Measurements from ENCODE around the gene ATP5F1D. TPM values are rescaled to one million over a fixed set of nuclear protein-coding genes. Genes with fewer than 3 reads are reported as not detected.

The ATP5F1D gene
- total RNA-seq, 1 donor from 2014 or later = 7.1 TPM

GRCh38 chr19:1238369-1239303, 2.9 kb upstream of the ATP5F1D start:
- H3F3A ChIP-seq (ENCODE audit: low read depth) = peaks cover 32% of the 10 kb centered on the region
- Mint-ChIP-seq H3K9me3 (no peaks in the 10 kb centered on the region), H3K27ac (peak overlapping the region; percentile 88), H3K4me1 (peaks cover 29% of the 10 kb centered on the region), H3K4me3 (peak overlapping the region; percentile 89), H3K36me3 (no peaks in the 10 kb centered on the region), H3K27me3 (ENCODE audit: insufficient read depth, low read depth) (peaks cover 10% of the 10 kb centered on the region)
- H3K9me3 ChIP-seq (ENCODE audit: low read depth) = no peaks in the 10 kb centered on the region
- H3K4me2 ChIP-seq = peak overlapping the region; percentile 76
- H3K9ac ChIP-seq = no peak overlapping the region
- TF ChIP-seq EZH2phosphoT487 (IDR thresholded peaks at IDR 0.05) (no peak), EZH2 (IDR thresholded peaks at IDR 0.05) (no peak), CTCF (IDR thresholded peaks at IDR 0.05) (no peak)
- H4K20me1 ChIP-seq (ENCODE audit: low read depth) = peaks cover 8% of the 10 kb centered on the region
- peaks cover 13% of the 10 kb centered on the region for H3K4me1 ChIP-seq
- H3K36me3 ChIP-seq = no peaks in the 10 kb centered on the region
- no peak overlapping the region for H2AFZ ChIP-seq (replicated peaks)
- H3K27ac ChIP-seq = no peak overlapping the region
- no peak for DNase-seq (ENCODE audit: low spot score)
- peaks cover 7% of the 10 kb centered on the region for H3K27me3 ChIP-seq
- peaks cover 20% of the 10 kb centered on the region for H3K79me2 ChIP-seq (ENCODE audit: low read depth)
- H3K4me3 ChIP-seq = peak overlapping the region; percentile 52

- Histone ChIP-seq H4K20me1 (ENCODE audit: low read depth) (peaks cover 14% of the 10 kb centered on the region), H3K9ac (no peak overlapping the region), H3K4me1 (peaks cover 13% of the 10 kb centered on the region), H3F3A (ENCODE audit: low read depth) (peaks cover 34% of the 10 kb centered on the region), H3K36me3 (no peaks in the 10 kb centered on the region), H3K4me3 (peak overlapping the region; percentile 52), H2AFZ (replicated peaks) (no peak overlapping the region), H3K9me3 (ENCODE audit: low read depth) (no peaks in the 10 kb centered on the region), H3K27ac (no peak overlapping the region), H3K27me3 (peaks cover 7% of the 10 kb centered on the region), H3K79me2 (ENCODE audit: low read depth) (peaks cover 20% of the 10 kb centered on the region), H3K4me2 (peak overlapping the region; percentile 97)
- Mint-ChIP-seq H3K4me3 (peak overlapping the region; percentile 89), H3K27ac (no peak overlapping the region), H3K4me1 (peaks cover 29% of the 10 kb centered on the region), H3K27me3 (ENCODE audit: insufficient read depth, low read depth) (peaks cover 10% of the 10 kb centered on the region), H3K36me3 (no peaks in the 10 kb centered on the region), H3K9me3 (no peaks in the 10 kb centered on the region)
- DNase-seq (ENCODE audit: low spot score) = peak; percentile 26
- no peak for TF ChIP-seq CTCF (IDR thresholded peaks at IDR 0.05)
- TF ChIP-seq EZH2phosphoT487 (IDR thresholded peaks at IDR 0.05) = no peak
- TF ChIP-seq EZH2 (IDR thresholded peaks at IDR 0.05) = no peak
These were observed 2.1 kb upstream of the ATP5F1D start for GRCh38 chr19:1239420-1239795.

DNA sequence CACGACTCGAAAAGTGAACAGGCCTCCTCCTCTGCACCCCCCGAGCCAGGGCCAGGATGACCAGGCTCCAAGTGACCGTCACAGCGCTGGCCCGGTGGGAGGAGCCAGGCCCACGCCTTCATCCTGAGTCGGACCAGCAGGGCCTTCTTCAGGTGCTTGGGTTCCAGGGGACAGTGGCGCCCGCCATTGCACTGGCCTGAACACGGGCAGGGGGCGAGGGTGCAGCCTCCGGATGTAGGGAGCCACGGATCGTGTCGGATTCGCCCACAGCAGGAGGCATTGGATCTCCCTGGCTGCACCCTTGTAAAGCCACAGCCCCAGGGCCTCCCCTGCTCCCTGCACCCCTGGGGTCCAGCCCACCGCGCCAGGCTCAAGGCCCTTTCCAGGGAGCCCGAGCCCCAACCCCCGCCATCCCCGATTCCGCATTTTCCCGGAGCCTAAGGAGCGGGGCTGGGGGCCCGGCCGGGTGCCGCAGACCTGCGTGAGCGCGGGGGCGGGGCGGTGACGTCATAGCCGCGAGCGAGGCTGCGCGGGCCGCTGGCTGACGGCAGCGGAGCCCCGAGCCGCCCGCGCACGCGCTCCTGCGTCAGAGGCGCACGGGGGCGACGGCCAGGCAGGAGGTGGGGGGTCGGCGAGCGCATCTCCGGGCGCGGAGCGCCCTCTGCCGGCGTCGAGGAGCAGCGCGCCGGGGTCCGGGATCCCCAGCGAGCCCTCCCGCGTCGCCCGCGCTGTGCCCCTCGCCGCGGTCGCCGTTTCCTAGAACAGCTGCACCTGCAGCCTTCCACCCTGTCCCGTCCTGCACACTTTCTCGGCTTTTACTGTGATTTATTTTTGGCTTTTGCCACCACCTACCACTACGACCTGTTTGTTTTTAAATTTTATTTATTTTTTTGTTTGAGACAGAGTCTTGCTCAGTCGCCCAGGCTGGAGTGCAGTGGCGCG, 1.5 kb upstream of the ATP5F1D start:
- no peak overlapping the region for H3K9ac ChIP-seq
- no peaks in the 10 kb centered on the region for H3K36me3 ChIP-seq
- H3K79me2 ChIP-seq (ENCODE audit: low read depth) = peaks cover 20% of the 10 kb centered on the region
- peak; percentile 97 for DNase-seq (ENCODE audit: low spot score)
- TF ChIP-seq EZH2phosphoT487 (IDR thresholded peaks at IDR 0.05) = no peak
- no peak for TF ChIP-seq EZH2 (IDR thresholded peaks at IDR 0.05)
- peak; percentile 79 for TF ChIP-seq CTCF (IDR thresholded peaks at IDR 0.05)
- Mint-ChIP-seq H3K4me1 (peaks cover 33% of the 10 kb centered on the region), H3K9me3 (no peaks in the 10 kb centered on the region), H3K27me3 (ENCODE audit: insufficient read depth, low read depth) (peaks cover 10% of the 10 kb centered on the region), H3K4me3 (peak overlapping the region; percentile 89), H3K36me3 (no peaks in the 10 kb centered on the region), H3K27ac (no peak overlapping the region)
- H3K4me3 ChIP-seq = peak overlapping the region; percentile 52
- no peaks in the 10 kb centered on the region for H3K9me3 ChIP-seq (ENCODE audit: low read depth)
- no peak overlapping the region for H3K27ac ChIP-seq
- H3F3A ChIP-seq (ENCODE audit: low read depth) = peaks cover 39% of the 10 kb centered on the region
- peak overlapping the region; percentile 65 for H2AFZ ChIP-seq (replicated peaks)
- H3K27me3 ChIP-seq = peaks cover 7% of the 10 kb centered on the region
- peaks cover 20% of the 10 kb centered on the region for H4K20me1 ChIP-seq (ENCODE audit: low read depth)
- peak overlapping the region; percentile 97 for H3K4me2 ChIP-seq
- peaks cover 17% of the 10 kb centered on the region for H3K4me1 ChIP-seq

Measured in neural progenitor cell (in vitro differentiated cells).